ENCODE measurements around the gene PAX8.

DNA sequence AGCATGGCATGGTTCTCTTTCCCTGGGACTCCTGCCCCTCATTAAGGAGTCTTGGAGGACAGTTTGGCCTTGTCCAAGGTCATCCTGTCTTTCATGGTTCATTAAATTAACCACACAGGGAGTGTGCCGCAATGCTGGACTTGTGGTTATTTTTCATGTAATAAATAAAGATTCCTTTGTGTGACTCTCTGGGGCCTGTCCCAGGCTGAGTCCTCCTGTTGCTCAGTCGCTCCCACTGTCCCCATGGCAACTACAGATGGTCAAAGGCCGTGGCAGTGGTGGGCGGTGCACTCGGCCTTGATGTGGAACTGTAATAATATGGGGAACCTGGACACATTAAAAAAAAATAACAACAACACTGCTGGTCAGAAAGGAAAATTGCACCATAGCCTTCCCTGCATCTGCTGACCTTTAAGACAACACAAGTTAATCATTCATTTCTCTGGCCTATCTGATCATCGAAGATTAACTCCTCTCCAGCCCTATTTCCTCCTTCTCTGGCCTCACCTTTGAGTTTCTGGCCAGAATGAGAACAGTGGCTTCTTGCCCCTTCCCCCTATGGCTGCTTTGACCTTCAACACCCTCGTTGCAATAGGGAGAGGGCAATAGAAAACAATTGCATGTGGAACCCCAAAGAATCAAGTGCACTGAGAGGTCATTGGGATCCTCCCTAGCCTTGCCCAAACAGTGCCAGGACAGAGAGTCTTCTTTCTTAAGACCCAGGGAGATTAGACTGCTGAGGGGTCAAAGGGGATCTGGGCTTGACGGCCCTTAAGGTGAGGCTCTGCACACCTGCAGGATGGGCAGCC lies 60.2 kb downstream of the PAX8 start:
- TF ChIP-seq YY1 (IDR thresholded peaks at IDR 0.05; ENCODE audit: insufficient read depth, insufficient read length) (no peak), ZNF274 (IDR thresholded peaks at IDR 0.05; ENCODE audit: low read depth, low read length) (no peak)
